HG03025 (cell line): Measurements from ENCODE around the gene ADGRB2.
"Not testable (repeated sequence)": the region's sequence is repeated elsewhere in the genome, so short reads cannot be mapped to it uniquely, and the experiment has no call there.

ENCODE experiments used
- ATAC-seq: cut with Tn5 transposase; IDR thresholded peaks from one replicate; pipeline ENCODE4 v1.9.1; 2021; ENCODE audit warnings: mild to moderate bottlenecking, moderate library complexity; ENCODE audit not compliant: unreplicated experiment, low FRiP score

ADGRB2 gene

GRCh38 chr1:31731049-31731565, 33.0 kb downstream of the ADGRB2 start:
- ATAC-seq, result no peak

- no peak for ATAC-seq
These were observed 33.6 kb downstream of the ADGRB2 start for GRCh38 chr1:31730336-31731048.

- ATAC-seq, result no peak
These were observed 36.3 kb downstream of the ADGRB2 start for GRCh38 chr1:31727849-31728248.

- no peak for ATAC-seq
These were observed 36.9 kb downstream of the ADGRB2 start for GRCh38 chr1:31727195-31727594.

GRCh38 chr1:31726715-31727114, 37.4 kb downstream of the ADGRB2 start:
- ATAC-seq, result no peak

GRCh38 chr1:31725777-31726535, 38.2 kb downstream of the ADGRB2 start:
- no peak for ATAC-seq

- no peak for ATAC-seq
These were observed 39.0 kb downstream of the ADGRB2 start for GRCh38 chr1:31725134-31725533.

- ATAC-seq, result no peak
These were observed 40.2 kb downstream of the ADGRB2 start for GRCh38 chr1:31723828-31724359.

GRCh38 chr1:31718327-31718897, 45.7 kb downstream of the ADGRB2 start:
- ATAC-seq, result no peak

GRCh38 chr1:31717341-31717740, 46.8 kb downstream of the ADGRB2 start:
- ATAC-seq, result no peak

- no peak for ATAC-seq
These were observed 48.3 kb downstream of the ADGRB2 start for GRCh38 chr1:31715873-31716220.

GRCh38 chr1:31715087-31715872, 48.9 kb downstream of the ADGRB2 start:
- ATAC-seq, result no peak

- ATAC-seq, result no peak
These were observed 49.6 kb downstream of the ADGRB2 start for GRCh38 chr1:31714442-31715086.

- ATAC-seq, result no peak
These were observed 51.5 kb downstream of the ADGRB2 start for GRCh38 chr1:31712630-31713029.

- no peak for ATAC-seq
These were observed 52.1 kb downstream of the ADGRB2 start for GRCh38 chr1:31712068-31712467.

- ATAC-seq, result no peak
These were observed 55.8 kb downstream of the ADGRB2 start for GRCh38 chr1:31708324-31708723.

- no peak for ATAC-seq
These were observed 56.4 kb downstream of the ADGRB2 start for GRCh38 chr1:31707711-31708110.

GRCh38 chr1:31707059-31707600, 57.0 kb downstream of the ADGRB2 start:
- not testable (repeated sequence) for ATAC-seq

- ATAC-seq, result no peak
These were observed 57.6 kb downstream of the ADGRB2 start for GRCh38 chr1:31706384-31707058.
